GM23338 (cell line): ENCODE measurements around the gene CSRP2. TPM values are rescaled to one million over a fixed set of nuclear protein-coding genes. Genes with fewer than 3 reads are reported as not detected.

ENCODE experiments used
- ATAC-seq: fragments of 200-7000 bp; cut with Tn5 transposase; 3 replicates; pipeline ENCODE4 v1.9.1; 2020
- DNase-seq: peaks from one replicate; pipeline ENCODE4 v3.0.0-alpha.2; 2015; ENCODE audit warnings: low spot score
- H2AFZ ChIP-seq: fragments of 200-600 bp; sonication (generic); 2 replicates; pipeline ENCODE4 v1.8.0; 2016; ENCODE audit warnings: antibody characterized with exemption, mild to moderate bottlenecking, moderate library complexity
- H3F3A ChIP-seq: fragments of 200-600 bp; sonication (generic); replicated peaks from 2 replicates; pipeline ENCODE4 v1.8.0; 2017; ENCODE audit warnings: antibody characterized with exemption, mixed run types, low read depth
- H3K27ac ChIP-seq: fragments of 200-600 bp; sonication (generic); 2 replicates; pipeline ENCODE4 v1.6.1; 2016; ENCODE audit warnings: low read depth
- H3K27me3 ChIP-seq: fragments of 200-600 bp; sonication (generic); 2 replicates; pipeline ENCODE4 v1.8.0; 2016; ENCODE audit warnings: mild to moderate bottlenecking, mixed run types, moderate library complexity; ENCODE audit not compliant: insufficient read depth
- H3K36me3 ChIP-seq: fragments of 200-600 bp; sonication (generic); 2 replicates; pipeline ENCODE4 v1.8.0; 2016; ENCODE audit warnings: mild to moderate bottlenecking; ENCODE audit not compliant: insufficient read depth
- H3K4me1 ChIP-seq: fragments of 200-600 bp; sonication (generic); 2 replicates; pipeline ENCODE4 v1.8.0; 2016; ENCODE audit warnings: mild to moderate bottlenecking, moderate library complexity; ENCODE audit not compliant: insufficient read depth
- H3K4me2 ChIP-seq: fragments of 200-600 bp; sonication (generic); 2 replicates; pipeline ENCODE4 v1.7.1; 2017; ENCODE audit warnings: mixed run types
- H3K4me3 ChIP-seq: fragments of 200-600 bp; sonication (generic); 2 replicates; pipeline ENCODE4 v1.6.1; 2016; ENCODE audit warnings: mixed run types
- H3K79me2 ChIP-seq: fragments of 200-600 bp; sonication (generic); replicated peaks from 2 replicates; pipeline ENCODE4 v1.8.0; 2017; ENCODE audit warnings: mild to moderate bottlenecking; ENCODE audit not compliant: insufficient read depth
- H3K9me2 ChIP-seq: fragments of 200-600 bp; sonication (generic); 2 replicates; pipeline ENCODE4 v1.8.0; 2017; ENCODE audit not compliant: insufficient read depth
- H4K20me1 ChIP-seq: fragments of 200-600 bp; sonication (generic); replicated peaks from 2 replicates; pipeline ENCODE4 v1.8.0; 2017; ENCODE audit warnings: mild to moderate bottlenecking; ENCODE audit not compliant: insufficient read depth
- H3K27ac Mint-ChIP-seq: 2 replicates; pipeline ENCODE4 v1.8.0; 2020; ENCODE audit warnings: inconsistent platforms, mild to moderate bottlenecking, moderate library complexity, mixed read lengths
- H3K27me3 Mint-ChIP-seq: 3 replicates; pipeline ENCODE4 v1.8.0; 2022; ENCODE audit warnings: low read depth, mild to moderate bottlenecking, moderate library complexity, mixed read lengths, inconsistent platforms; ENCODE audit not compliant: insufficient read depth, poor library complexity
- H3K36me3 Mint-ChIP-seq: 3 replicates; pipeline ENCODE4 v1.8.0; 2021; ENCODE audit warnings: low read depth, mild to moderate bottlenecking, inconsistent platforms, moderate library complexity, mixed read lengths
- H3K4me1 Mint-ChIP-seq: 3 replicates; pipeline ENCODE4 v1.8.0; 2020; ENCODE audit warnings: mild to moderate bottlenecking, inconsistent platforms, mixed read lengths
- H3K4me3 Mint-ChIP-seq: 3 replicates; pipeline ENCODE4 v1.8.0; 2021; ENCODE audit warnings: moderate library complexity, mild to moderate bottlenecking, inconsistent platforms, mixed read lengths
- H3K9me3 Mint-ChIP-seq: 3 replicates; pipeline ENCODE4 v1.8.0; 2020; ENCODE audit warnings: moderate library complexity, mild to moderate bottlenecking, inconsistent platforms, mixed read lengths
- CREB1 ChIP-seq: fragments of 250-450 bp; sonication (Bioruptor Pico); IDR thresholded peaks from 2 replicates; pipeline ENCODE4 v1.5.0; 2020; ENCODE audit warnings: low read depth, mild to moderate bottlenecking, moderate library complexity
- ETS1 ChIP-seq: IDR thresholded peaks from 2 replicates; pipeline ENCODE4 v1.6.1; 2016; ENCODE audit warnings: antibody characterized with exemption
- EZH2 ChIP-seq: fragments of 200-600 bp; sonication (generic); IDR thresholded peaks from one replicate; pipeline ENCODE4 v1.8.0; 2017; ENCODE audit warnings: antibody characterized with exemption, mild to moderate bottlenecking, low read depth; ENCODE audit not compliant: unreplicated experiment
- JUNB ChIP-seq: IDR thresholded peaks from one replicate; pipeline ENCODE4 v1.6.1; 2016; ENCODE audit warnings: antibody characterized with exemption; ENCODE audit not compliant: unreplicated experiment
- NANOG ChIP-seq: IDR thresholded peaks from 2 replicates; pipeline ENCODE4 v1.6.1; 2016; ENCODE audit warnings: antibody characterized with exemption, borderline replicate concordance
- ZNF114 ChIP-seq: fragments of 250-450 bp; sonication (Bioruptor Pico); IDR thresholded peaks from 2 replicates; pipeline ENCODE4 v1.5.0; 2020; ENCODE audit warnings: mild to moderate bottlenecking, moderate library complexity
- polyA plus RNA-seq: library from polyadenylated mRNA; unstranded; fragments of >200 nt; fragmentation: Nextera tagmentation; extraction: Ambion mirVana; gene quantifications from 2 replicates; pipeline ENCODE4 v1.2.1, GENCODE V29; 2016
- total RNA-seq: library from RNA; depleted of rRNA; stranded (reverse); fragments of >200 nt; shearing (Covaris generic); gene quantifications from 2 replicates; pipeline ENCODE4 v1.2.3, GENCODE V29; 2014
- TF ChIP-seq, protein P1 (sequence below): IDR thresholded peaks from one replicate; pipeline ENCODE4 v1.6.1; 2018; ENCODE audit warnings: antibody characterized with exemption; ENCODE audit not compliant: unreplicated experiment
- TF ChIP-seq, protein P2 (sequence below), 2 experiments: fragments of 200-600 bp in 1 of 2; sonication (generic) in 1 of 2; conservative IDR thresholded peaks; 2 replicates each; pipeline versions ENCODE4 v1.5.1 to v1.6.1; 2016 to 2017; ENCODE audit warnings: antibody characterized with exemption in 2 of 2, low read depth in 2 of 2, mild to moderate bottlenecking in 2 of 2, moderate library complexity in 1 of 2

CSRP2 gene
- total and polyA plus RNA-seq, 2 experiments from 2014 or later: 166 to 315 TPM

DNA sequence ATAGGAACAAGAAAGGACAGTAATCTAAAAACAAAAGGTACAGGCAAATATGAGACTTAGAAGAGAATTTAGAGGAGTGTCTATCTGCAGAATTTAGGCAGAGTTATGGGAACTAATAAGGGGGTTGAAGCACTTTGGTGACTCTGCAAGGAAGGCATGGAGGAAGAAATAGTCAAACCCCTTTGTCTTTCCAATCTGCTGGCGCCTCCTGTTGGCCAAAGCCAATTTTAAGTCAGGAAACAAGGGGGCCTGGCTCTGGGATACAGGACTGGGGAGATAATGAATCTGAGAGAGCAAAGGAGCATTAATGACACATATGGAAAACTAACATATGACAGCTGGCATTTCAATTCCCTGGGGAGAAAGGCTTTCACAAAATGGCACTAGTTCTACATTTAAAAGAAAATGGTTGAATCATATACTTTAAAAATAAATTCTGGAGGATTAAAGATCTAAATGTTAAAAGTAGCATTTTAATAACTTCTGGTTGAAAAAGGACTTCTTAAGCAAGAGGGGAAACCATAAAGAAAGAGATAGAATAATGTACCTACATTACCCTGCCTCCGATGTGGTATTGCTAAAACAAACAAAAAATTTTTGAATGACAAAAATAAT lies 48.5 kb upstream of the CSRP2 start:
- peak; percentile 90 for DNase-seq
- no peak overlapping the region for H3K27ac Mint-ChIP-seq

GRCh38 chr12:76925135-76925534 lies 46.3 kb upstream of the CSRP2 start:
- peaks cover 26% of the 10 kb centered on the region for H3K4me1 Mint-ChIP-seq
- DNase-seq (no peak), ATAC-seq (no peak)
- no peaks in the 10 kb centered on the region for H3K36me3 ChIP-seq
- H3K4me2 ChIP-seq: no peak overlapping the region
- H3K79me2 ChIP-seq: no peaks in the 10 kb centered on the region
- H3K4me3 Mint-ChIP-seq: no peak overlapping the region
- peaks cover 3% of the 10 kb centered on the region; the same call in 1 of the 3 replicates for H3K36me3 Mint-ChIP-seq
- H2AFZ ChIP-seq: no peak overlapping the region
- H3K4me1 ChIP-seq: peaks cover 11% of the 10 kb centered on the region
- H3F3A ChIP-seq: no peaks in the 10 kb centered on the region
- H3K4me3 ChIP-seq: no peak overlapping the region
- no peak overlapping the region for H3K27ac Mint-ChIP-seq
- peaks cover 2% of the 10 kb centered on the region for H3K27me3 Mint-ChIP-seq
- H3K9me2 ChIP-seq: no peaks in the 10 kb centered on the region
- H3K27ac ChIP-seq: no peak overlapping the region
- H3K27me3 ChIP-seq: no peaks in the 10 kb centered on the region
- H3K9me3 Mint-ChIP-seq: peaks cover 3% of the 10 kb centered on the region; the same call in 2 of the 3 replicates
- H4K20me1 ChIP-seq: no peaks in the 10 kb centered on the region
- TF ChIP-seq ETS1 (no peak), CREB1 (CRISPR knock-in tag) (no peak), NANOG (no peak), ZNF114 (CRISPR knock-in tag) (no peak), JUNB (no peak)
- TF ChIP-seq, protein P1, sequence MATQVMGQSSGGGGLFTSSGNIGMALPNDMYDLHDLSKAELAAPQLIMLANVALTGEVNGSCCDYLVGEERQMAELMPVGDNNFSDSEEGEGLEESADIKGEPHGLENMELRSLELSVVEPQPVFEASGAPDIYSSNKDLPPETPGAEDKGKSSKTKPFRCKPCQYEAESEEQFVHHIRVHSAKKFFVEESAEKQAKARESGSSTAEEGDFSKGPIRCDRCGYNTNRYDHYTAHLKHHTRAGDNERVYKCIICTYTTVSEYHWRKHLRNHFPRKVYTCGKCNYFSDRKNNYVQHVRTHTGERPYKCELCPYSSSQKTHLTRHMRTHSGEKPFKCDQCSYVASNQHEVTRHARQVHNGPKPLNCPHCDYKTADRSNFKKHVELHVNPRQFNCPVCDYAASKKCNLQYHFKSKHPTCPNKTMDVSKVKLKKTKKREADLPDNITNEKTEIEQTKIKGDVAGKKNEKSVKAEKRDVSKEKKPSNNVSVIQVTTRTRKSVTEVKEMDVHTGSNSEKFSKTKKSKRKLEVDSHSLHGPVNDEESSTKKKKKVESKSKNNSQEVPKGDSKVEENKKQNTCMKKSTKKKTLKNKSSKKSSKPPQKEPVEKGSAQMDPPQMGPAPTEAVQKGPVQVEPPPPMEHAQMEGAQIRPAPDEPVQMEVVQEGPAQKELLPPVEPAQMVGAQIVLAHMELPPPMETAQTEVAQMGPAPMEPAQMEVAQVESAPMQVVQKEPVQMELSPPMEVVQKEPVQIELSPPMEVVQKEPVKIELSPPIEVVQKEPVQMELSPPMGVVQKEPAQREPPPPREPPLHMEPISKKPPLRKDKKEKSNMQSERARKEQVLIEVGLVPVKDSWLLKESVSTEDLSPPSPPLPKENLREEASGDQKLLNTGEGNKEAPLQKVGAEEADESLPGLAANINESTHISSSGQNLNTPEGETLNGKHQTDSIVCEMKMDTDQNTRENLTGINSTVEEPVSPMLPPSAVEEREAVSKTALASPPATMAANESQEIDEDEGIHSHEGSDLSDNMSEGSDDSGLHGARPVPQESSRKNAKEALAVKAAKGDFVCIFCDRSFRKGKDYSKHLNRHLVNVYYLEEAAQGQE: no peak

More for the DNA sequence above, 48.5 kb upstream of the CSRP2 start:
- no peaks in the 10 kb centered on the region for H3K27me3 ChIP-seq
- ATAC-seq: peak; percentile 94
- no peak overlapping the region for H3K4me3 ChIP-seq
- Mint-ChIP-seq H3K4me1 (peaks cover 13% of the 10 kb centered on the region; the same call in 2 of the 3 replicates), H3K27me3 (peaks cover 3% of the 10 kb centered on the region), H3K4me3 (no peak overlapping the region), H3K36me3 (peaks cover 3% of the 10 kb centered on the region; the same call in 1 of the 3 replicates), H3K9me3 (peaks cover 3% of the 10 kb centered on the region; the same call in 2 of the 3 replicates)
- no peaks in the 10 kb centered on the region for H3K79me2 ChIP-seq
- no peaks in the 10 kb centered on the region for H3F3A ChIP-seq
- no peak overlapping the region for H3K4me2 ChIP-seq
- no peaks in the 10 kb centered on the region for H4K20me1 ChIP-seq
- no peaks in the 10 kb centered on the region for H3K36me3 ChIP-seq
- no peaks in the 10 kb centered on the region for H3K4me1 ChIP-seq
- no peak for TF ChIP-seq EZH2
- no peak for TF ChIP-seq CREB1 (CRISPR knock-in tag)
- TF ChIP-seq, protein P2, sequence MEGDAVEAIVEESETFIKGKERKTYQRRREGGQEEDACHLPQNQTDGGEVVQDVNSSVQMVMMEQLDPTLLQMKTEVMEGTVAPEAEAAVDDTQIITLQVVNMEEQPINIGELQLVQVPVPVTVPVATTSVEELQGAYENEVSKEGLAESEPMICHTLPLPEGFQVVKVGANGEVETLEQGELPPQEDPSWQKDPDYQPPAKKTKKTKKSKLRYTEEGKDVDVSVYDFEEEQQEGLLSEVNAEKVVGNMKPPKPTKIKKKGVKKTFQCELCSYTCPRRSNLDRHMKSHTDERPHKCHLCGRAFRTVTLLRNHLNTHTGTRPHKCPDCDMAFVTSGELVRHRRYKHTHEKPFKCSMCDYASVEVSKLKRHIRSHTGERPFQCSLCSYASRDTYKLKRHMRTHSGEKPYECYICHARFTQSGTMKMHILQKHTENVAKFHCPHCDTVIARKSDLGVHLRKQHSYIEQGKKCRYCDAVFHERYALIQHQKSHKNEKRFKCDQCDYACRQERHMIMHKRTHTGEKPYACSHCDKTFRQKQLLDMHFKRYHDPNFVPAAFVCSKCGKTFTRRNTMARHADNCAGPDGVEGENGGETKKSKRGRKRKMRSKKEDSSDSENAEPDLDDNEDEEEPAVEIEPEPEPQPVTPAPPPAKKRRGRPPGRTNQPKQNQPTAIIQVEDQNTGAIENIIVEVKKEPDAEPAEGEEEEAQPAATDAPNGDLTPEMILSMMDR (conservative IDR thresholded peaks at IDR 0.05; ENCODE audit: low read depth in 2 of 2): peak; percentile 94 to 95
- no peak for TF ChIP-seq ZNF114 (CRISPR knock-in tag)
- TF ChIP-seq NANOG: no peak
- H3K27ac ChIP-seq: no peak overlapping the region
- H2AFZ ChIP-seq: no peak overlapping the region
- no peaks in the 10 kb centered on the region for H3K9me2 ChIP-seq
